Vagina (tissue), 2 donors: ENCODE data around the gene KRT74. TPM values are rescaled to one million over a fixed set of nuclear protein-coding genes. Genes with fewer than 3 reads are reported as not detected.

ENCODE experiments used
- DNase-seq, 2 donors: peaks; one replicate each; pipeline ENCODE4 v3.0.0-alpha.2; 2017; ENCODE audit errors: extremely low spot score in 2 of 2
- H3K27ac ChIP-seq: fragments of 200-600 bp; sonication (generic); one replicate; pipeline ENCODE4 v1.5.1; 2019
- H3K27me3 ChIP-seq: fragments of 200-600 bp; sonication (generic); one replicate; pipeline ENCODE4 v1.5.1; 2019
- H3K36me3 ChIP-seq, 2 donors: fragments of 200-600 bp; sonication (generic); one replicate each; pipeline ENCODE4 v1.5.1; 2017 to 2019
- H3K4me1 ChIP-seq: fragments of 200-600 bp; sonication (generic); one replicate; pipeline ENCODE4 v1.5.1; 2019
- H3K4me3 ChIP-seq, 2 donors: fragments of 200-600 bp; sonication (generic); 1 replicate in 1 of 2; 2 replicates in 1 of 2; pipeline ENCODE4 v1.5.1; 2016 to 2019
- H3K9me3 ChIP-seq: fragments of 200-600 bp; sonication (generic); one replicate; pipeline ENCODE4 v1.5.1; 2019
- CTCF ChIP-seq, 3 experiments: fragments of 450-650 bp in 2 of 3; fragments of 200-600 bp in 1 of 3; sonication (generic) in 1 of 3; IDR thresholded peaks; one replicate each; pipeline ENCODE4 v1.5.1; 2017 to 2019; ENCODE audit warnings: antibody characterized with exemption in 3 of 3, mild to moderate bottlenecking in 2 of 3, moderate library complexity in 2 of 3
- POLR2A ChIP-seq, 2 donors: fragments of 450-650 bp; IDR thresholded peaks; one replicate each; pipeline ENCODE4 v1.6.1; 2017; ENCODE audit warnings: antibody characterized with exemption in 2 of 2, mild to moderate bottlenecking in 2 of 2, moderate library complexity in 2 of 2
- POLR2AphosphoS5 ChIP-seq, 2 donors: sonication (generic); formaldehyde crosslinking; IDR thresholded peaks; one replicate each; pipeline ENCODE4 v1.9.0; 2017; ENCODE audit warnings: antibody characterized with exemption in 2 of 2, mild to moderate bottlenecking in 2 of 2, low read depth in 1 of 2; ENCODE audit not compliant: insufficient read depth in 1 of 2
- intact Hi-C: fragments of 100-400 bp; cut with DNase I; formaldehyde crosslinking; loops from one replicate; pipeline ENCODE4 v1.15.1; 2023
- total RNA-seq: library from RNA; depleted of rRNA; stranded (reverse); fragments of >200 nt; gene quantifications from one replicate; pipeline ENCODE4 v1.2.3, GENCODE V29; 2016

Gene KRT74
- total RNA-seq, 1 donor from 2014 or later = not detected

- intact Hi-C loops = no loop called here
- TF ChIP-seq CTCF (IDR thresholded peaks at IDR 0.05) (no peak), POLR2AphosphoS5 (IDR thresholded peaks at IDR 0.05; ENCODE audit: insufficient read depth in 1 of 2, low read depth in 1 of 2) (no peak), POLR2A (IDR thresholded peaks at IDR 0.05) (no peak)
- H3K4me1 ChIP-seq = no peaks in the 10 kb centered on the region
- no peak overlapping the region for H3K4me3 ChIP-seq
- H3K36me3 ChIP-seq = no peaks in the 10 kb centered on the region
- H3K27me3 ChIP-seq = no peaks in the 10 kb centered on the region
- no peaks in the 10 kb centered on the region for H3K9me3 ChIP-seq
- no peak for DNase-seq
- no peak overlapping the region for H3K27ac ChIP-seq
Observed at GRCh38 chr12:52566847-52567291, 6.8 kb downstream of the KRT74 start.

GRCh38 chr12:52564582-52564981, 9.1 kb downstream of the KRT74 start:
- H3K27me3 ChIP-seq = no peaks in the 10 kb centered on the region
- no peaks in the 10 kb centered on the region for H3K36me3 ChIP-seq
- no peaks in the 10 kb centered on the region for H3K9me3 ChIP-seq
- H3K4me1 ChIP-seq = no peaks in the 10 kb centered on the region
- TF ChIP-seq POLR2AphosphoS5 (IDR thresholded peaks at IDR 0.05; ENCODE audit: insufficient read depth in 1 of 2, low read depth in 1 of 2) = no peak
- no peak for TF ChIP-seq POLR2A (IDR thresholded peaks at IDR 0.05)
- no peak for TF ChIP-seq CTCF (IDR thresholded peaks at IDR 0.05)
- H3K27ac ChIP-seq = no peak overlapping the region
- intact Hi-C loops = no loop called here
- no peak for DNase-seq
- H3K4me3 ChIP-seq = no peak overlapping the region

GRCh38 chr12:52561880-52562449, 11.7 kb downstream of the KRT74 start:
- Histone ChIP-seq H3K9me3 (no peaks in the 10 kb centered on the region), H3K4me3 (no peak overlapping the region), H3K27me3 (no peaks in the 10 kb centered on the region), H3K27ac (no peak overlapping the region), H3K4me1 (no peaks in the 10 kb centered on the region), H3K36me3 (no peaks in the 10 kb centered on the region)
- no peak for DNase-seq
- TF ChIP-seq POLR2A (IDR thresholded peaks at IDR 0.05) = no peak
- TF ChIP-seq CTCF (IDR thresholded peaks at IDR 0.05) = no peak
- no peak for TF ChIP-seq POLR2AphosphoS5 (IDR thresholded peaks at IDR 0.05; ENCODE audit: insufficient read depth in 1 of 2, low read depth in 1 of 2)
- intact Hi-C loops = no loop called here

- Histone ChIP-seq H3K4me3 (no peak overlapping the region), H3K9me3 (no peaks in the 10 kb centered on the region), H3K4me1 (no peaks in the 10 kb centered on the region), H3K36me3 (no peaks in the 10 kb centered on the region), H3K27ac (no peak overlapping the region), H3K27me3 (no peaks in the 10 kb centered on the region)
- TF ChIP-seq POLR2A (IDR thresholded peaks at IDR 0.05) = no peak
- TF ChIP-seq CTCF (IDR thresholded peaks at IDR 0.05) = no peak
- TF ChIP-seq POLR2AphosphoS5 (IDR thresholded peaks at IDR 0.05; ENCODE audit: insufficient read depth in 1 of 2, low read depth in 1 of 2) = no peak
- DNase-seq = no peak
- intact Hi-C loops = no loop called here
Observed at GRCh38 chr12:52559979-52560378, 13.7 kb downstream of the KRT74 start.

GRCh38 chr12:52558781-52559445, 14.7 kb downstream of the KRT74 start:
- no peak for TF ChIP-seq POLR2AphosphoS5 (IDR thresholded peaks at IDR 0.05; ENCODE audit: insufficient read depth in 1 of 2, low read depth in 1 of 2)
- no peak for TF ChIP-seq POLR2A (IDR thresholded peaks at IDR 0.05)
- TF ChIP-seq CTCF (IDR thresholded peaks at IDR 0.05) = no peak
- DNase-seq = no peak
- Histone ChIP-seq H3K9me3 (no peaks in the 10 kb centered on the region), H3K36me3 (no peaks in the 10 kb centered on the region), H3K4me3 (no peak overlapping the region), H3K4me1 (no peaks in the 10 kb centered on the region), H3K27ac (no peak overlapping the region), H3K27me3 (no peaks in the 10 kb centered on the region)
- intact Hi-C loops = no loop called here
